Muscle layer of duodenum (tissue), 2 donors: ENCODE data around the gene CCBE1.
A peak's percentile ranks its signal among the peaks of the same experiment; 100 is the strongest.

ENCODE experiments used
- H3K27ac ChIP-seq: one replicate; pipeline ENCODE4 v1.7.0; 2013; ENCODE audit warnings: mild to moderate bottlenecking, low read length
- H3K27me3 ChIP-seq: one replicate; pipeline ENCODE4 v1.7.0; 2013; ENCODE audit warnings: low read depth, mild to moderate bottlenecking, control low read depth, low read length
- H3K36me3 ChIP-seq, 2 donors: one replicate each; pipeline ENCODE4 v1.7.0; 2013; ENCODE audit warnings: low read length in 2 of 2, control low read depth in 1 of 2, mild to moderate bottlenecking in 1 of 2; ENCODE audit not compliant: insufficient read depth in 2 of 2, control insufficient read depth in 1 of 2
- H3K4me1 ChIP-seq, 2 donors: one replicate each; pipeline ENCODE4 v1.7.0; 2013; ENCODE audit warnings: low read length in 2 of 2, mild to moderate bottlenecking in 2 of 2, control low read depth in 1 of 2, moderate library complexity in 1 of 2; ENCODE audit not compliant: insufficient read depth in 2 of 2, control insufficient read depth in 1 of 2
- H3K4me3 ChIP-seq, 2 donors: one replicate each; pipeline ENCODE4 v1.7.0; 2013; ENCODE audit warnings: low read length in 2 of 2, low read depth in 1 of 2, mild to moderate bottlenecking in 1 of 2
- H3K9me3 ChIP-seq, 2 donors: one replicate each; pipeline ENCODE4 v1.7.0; 2013; ENCODE audit warnings: low read length in 2 of 2, control low read depth in 1 of 2, mild to moderate bottlenecking in 1 of 2; ENCODE audit not compliant: control insufficient read depth in 1 of 2
- donor health status: healthy.

CCBE1 gene

GRCh38 chr18:59663096-59663495 is 34.1 kb downstream of the CCBE1 start:
- Histone ChIP-seq H3K36me3 (peaks cover 0 to 5% of the 10 kb centered on the region in 2 donors), H3K27ac (no peak overlapping the region), H3K9me3 (no peaks in the 10 kb centered on the region), H3K27me3 (no peaks in the 10 kb centered on the region), H3K4me1 (peaks cover 0 to 6% of the 10 kb centered on the region in 2 donors), H3K4me3 (no peak overlapping the region)

DNA sequence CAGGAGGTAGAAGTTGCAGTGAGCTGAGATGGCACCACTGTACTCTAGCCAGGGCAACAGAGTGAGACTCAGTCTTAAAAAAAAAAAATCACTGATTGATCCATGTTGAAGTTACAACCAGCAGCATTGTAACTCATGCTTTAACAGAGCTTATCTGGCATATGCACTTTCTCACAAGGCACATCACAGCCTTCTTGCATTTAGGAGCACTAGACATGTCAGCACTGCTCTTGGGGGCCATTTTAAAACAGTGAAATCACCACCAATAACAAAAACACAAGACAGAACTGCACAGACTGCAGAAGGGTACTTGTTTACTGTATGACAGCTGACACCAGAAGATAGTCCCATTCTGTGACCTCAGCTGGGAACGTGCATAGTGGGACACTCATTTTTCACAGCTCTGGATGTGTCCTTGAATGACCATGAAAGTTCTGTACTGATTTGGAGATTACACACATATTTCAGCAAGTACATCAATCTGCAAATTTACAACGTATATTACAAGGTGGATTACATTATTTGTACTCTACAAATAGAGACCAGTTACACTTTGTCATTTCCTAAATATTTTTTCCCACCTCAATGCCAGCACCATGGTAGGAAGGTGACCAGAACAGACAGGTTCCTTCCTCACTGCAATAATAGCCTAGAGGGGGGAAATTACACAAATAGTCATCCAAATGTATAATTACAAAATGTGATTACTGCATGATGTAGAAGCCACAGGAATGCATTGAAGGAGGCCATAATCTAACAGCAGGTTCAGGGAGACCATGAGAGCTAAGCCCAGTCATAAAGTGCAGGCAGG is 35.1 kb downstream of the CCBE1 start:
- H3K4me1 ChIP-seq, result peaks cover 0 to 6% of the 10 kb centered on the region in 2 donors
- peaks cover 0 to 5% of the 10 kb centered on the region in 2 donors for H3K36me3 ChIP-seq
- no peak overlapping the region for H3K27ac ChIP-seq
- no peak overlapping the region for H3K4me3 ChIP-seq
- H3K9me3 ChIP-seq, result no peaks in the 10 kb centered on the region
- no peaks in the 10 kb centered on the region for H3K27me3 ChIP-seq

GRCh38 chr18:59660786-59661743 is 36.2 kb downstream of the CCBE1 start:
- peaks cover 0 to 6% of the 10 kb centered on the region in 2 donors for H3K4me1 ChIP-seq
- H3K27me3 ChIP-seq, result no peaks in the 10 kb centered on the region
- H3K4me3 ChIP-seq, result no peak overlapping the region
- no peaks in the 10 kb centered on the region for H3K9me3 ChIP-seq
- no peak overlapping the region for H3K27ac ChIP-seq
- H3K36me3 ChIP-seq, result peaks cover 0 to 5% of the 10 kb centered on the region in 2 donors

GRCh38 chr18:59660366-59660765 is 36.9 kb downstream of the CCBE1 start:
- H3K27me3 ChIP-seq, result no peaks in the 10 kb centered on the region
- peaks cover 0 to 5% of the 10 kb centered on the region in 2 donors for H3K36me3 ChIP-seq
- H3K4me3 ChIP-seq, result peak overlapping the region; percentile 2 to 41
- H3K4me1 ChIP-seq, result peaks cover 0 to 5% of the 10 kb centered on the region in 2 donors
- no peaks in the 10 kb centered on the region for H3K9me3 ChIP-seq
- H3K27ac ChIP-seq, result no peak overlapping the region

GRCh38 chr18:59659508-59660170 is 37.6 kb downstream of the CCBE1 start:
- Histone ChIP-seq H3K27ac (no peak overlapping the region), H3K4me1 (no peaks in the 10 kb centered on the region), H3K27me3 (no peaks in the 10 kb centered on the region), H3K36me3 (peaks cover 0 to 5% of the 10 kb centered on the region in 2 donors), H3K4me3 (peak overlapping the region; percentile 2 to 41), H3K9me3 (no peaks in the 10 kb centered on the region)

GRCh38 chr18:59658941-59659340 is 38.3 kb downstream of the CCBE1 start:
- H3K4me1 ChIP-seq, result no peaks in the 10 kb centered on the region
- H3K4me3 ChIP-seq, result no peak overlapping the region
- H3K27ac ChIP-seq, result no peak overlapping the region
- no peaks in the 10 kb centered on the region for H3K27me3 ChIP-seq
- peaks cover 0 to 5% of the 10 kb centered on the region in 2 donors for H3K36me3 ChIP-seq
- no peaks in the 10 kb centered on the region for H3K9me3 ChIP-seq

DNA sequence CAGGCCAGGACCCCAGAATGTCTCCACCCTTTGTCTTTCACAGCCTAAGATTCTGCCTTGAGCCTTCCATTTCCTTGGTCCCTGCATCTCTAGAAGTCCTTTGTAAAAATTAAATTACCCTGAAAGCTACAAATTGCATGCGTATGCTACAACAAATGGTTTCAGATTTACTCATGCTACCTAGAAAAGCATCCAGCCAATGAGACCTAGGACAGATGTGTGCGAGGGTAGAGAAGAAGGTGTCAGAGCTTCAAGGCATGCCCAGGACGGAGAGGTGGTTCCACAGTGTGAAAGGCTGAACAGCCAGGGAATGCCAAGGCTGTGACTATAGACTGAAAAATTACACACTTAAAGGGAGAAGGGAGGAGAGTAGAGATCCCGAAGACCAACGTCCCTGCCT is 40.2 kb downstream of the CCBE1 start:
- Histone ChIP-seq H3K4me1 (peaks cover 0 to 8% of the 10 kb centered on the region in 2 donors), H3K36me3 (peaks cover 0 to 5% of the 10 kb centered on the region in 2 donors), H3K27me3 (no peaks in the 10 kb centered on the region), H3K27ac (no peak overlapping the region), H3K9me3 (no peaks in the 10 kb centered on the region), H3K4me3 (no peak overlapping the region)

DNA sequence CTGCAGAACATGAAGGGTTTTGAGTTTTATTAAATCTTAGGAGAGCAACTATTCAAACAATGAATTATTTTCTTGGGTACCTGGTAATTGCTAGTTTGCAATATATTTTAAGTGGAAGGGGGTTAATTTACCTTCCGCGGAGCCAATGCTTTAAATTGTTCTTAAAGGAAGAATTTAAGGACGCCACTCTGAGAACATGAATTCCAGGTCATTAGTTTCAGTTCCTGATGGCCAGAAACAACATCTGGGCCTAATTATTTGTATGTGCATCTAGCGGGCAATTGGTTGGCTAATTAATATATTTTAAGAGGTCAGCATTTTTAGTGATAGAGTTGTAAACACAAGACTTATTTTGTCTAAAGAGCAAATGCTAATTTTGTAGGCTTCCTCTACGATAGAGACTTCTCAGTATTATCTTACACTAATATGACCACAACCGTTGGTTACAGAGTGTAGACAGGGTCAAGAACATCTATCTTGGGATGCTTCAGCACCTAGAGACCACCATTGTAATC is 40.8 kb downstream of the CCBE1 start:
- Histone ChIP-seq H3K4me1 (peaks cover 0 to 8% of the 10 kb centered on the region in 2 donors), H3K27me3 (no peaks in the 10 kb centered on the region), H3K4me3 (no peak overlapping the region), H3K9me3 (no peaks in the 10 kb centered on the region), H3K36me3 (peaks cover 0 to 5% of the 10 kb centered on the region in 2 donors), H3K27ac (no peak overlapping the region)

DNA sequence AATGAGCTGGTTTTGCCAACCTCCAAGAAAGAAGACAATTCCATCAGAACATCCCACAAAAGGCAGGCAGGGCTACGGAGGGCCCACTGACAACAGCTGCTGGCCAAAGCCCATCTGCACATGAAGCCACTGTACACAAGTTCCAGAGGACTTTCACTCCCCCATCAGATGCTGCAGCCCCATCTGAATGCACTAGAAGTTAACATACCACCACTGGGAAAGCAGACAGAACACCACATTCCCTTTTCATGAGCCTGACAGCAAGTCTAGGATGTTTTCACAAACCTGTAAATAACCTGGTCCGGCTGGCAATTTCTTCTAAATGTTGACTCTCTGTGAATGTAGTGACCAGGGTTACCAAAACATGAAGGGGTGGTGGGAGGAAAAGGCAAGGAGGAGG is 41.5 kb downstream of the CCBE1 start:
- Histone ChIP-seq H3K27ac (no peak overlapping the region), H3K4me1 (peaks cover 0 to 8% of the 10 kb centered on the region in 2 donors), H3K4me3 (no peak overlapping the region), H3K9me3 (no peaks in the 10 kb centered on the region), H3K36me3 (peaks cover 0 to 5% of the 10 kb centered on the region in 2 donors), H3K27me3 (no peaks in the 10 kb centered on the region)

- no peak overlapping the region for H3K27ac ChIP-seq
- H3K4me1 ChIP-seq, result peaks cover 0 to 8% of the 10 kb centered on the region in 2 donors
- no peaks in the 10 kb centered on the region for H3K36me3 ChIP-seq
- H3K9me3 ChIP-seq, result no peaks in the 10 kb centered on the region
- H3K4me3 ChIP-seq, result no peak overlapping the region
- H3K27me3 ChIP-seq, result no peaks in the 10 kb centered on the region
These were observed 46.2 kb downstream of the CCBE1 start for GRCh38 chr18:59651071-59651470.
